ENCODE data around the gene TM9SF2. TPM values are rescaled to one million over a fixed set of nuclear protein-coding genes. Genes with fewer than 3 reads are reported as not detected.

TM9SF2 gene
- total and polyA plus RNA-seq, 2 of the 4 experiments (the other 2 are of a cell fraction) = 46.1 to 85.5 TPM

- Histone ChIP-seq H2BK20ac (ENCODE audit: low read depth, low read length) (no peak overlapping the region), H2AK5ac (ENCODE audit: low read depth, low read length) (no peak overlapping the region), H4K8ac (ENCODE audit: low read depth in 2 of 2, low read length in 2 of 2) (no peak overlapping the region), H3K56ac (ENCODE audit: extremely low read depth, insufficient read depth, low read length) (no peak overlapping the region), H3K4me1 (ENCODE audit: control insufficient read depth, insufficient read depth, low read length) (no peaks in the 10 kb centered on the region), H2AFZ (replicated peaks; ENCODE audit: low read length, poor library complexity) (no peak overlapping the region), H3K4ac (ENCODE audit: low read depth, low read length) (no peak overlapping the region), H4K5ac (ENCODE audit: low read depth, low read length) (no peak overlapping the region), H2BK5ac (ENCODE audit: low read depth, low read length, poor library complexity, severe bottlenecking) (no peak overlapping the region), H3K9me3 (ENCODE audit: control insufficient read depth, insufficient read depth, low read length) (no peaks in the 10 kb centered on the region), H2BK15ac (ENCODE audit: low read depth, low read length) (no peak overlapping the region), H3K27me3 (ENCODE audit: control insufficient read depth, insufficient read depth, low read length) (peaks cover 3% of the 10 kb centered on the region; the same call in 1 of the 2 replicates), H4K20me1 (ENCODE audit: insufficient read depth, low read length) (no peaks in the 10 kb centered on the region), H3K9me1 (ENCODE audit: insufficient read depth, low read length) (no peaks in the 10 kb centered on the region), H3K27ac (ENCODE audit: insufficient read depth, low read length) (no peak overlapping the region), H3K14ac (replicated peaks; ENCODE audit: low read depth, low read length) (no peak overlapping the region), H4K91ac (ENCODE audit: insufficient read depth, low read depth, low read length) (no peak overlapping the region), H2AK9ac (replicated peaks; ENCODE audit: low read depth, low read length, poor library complexity) (no peak overlapping the region), H3K18ac (ENCODE audit: low read depth, low read length) (no peak overlapping the region), H3K36me3 (ENCODE audit: control insufficient read depth, insufficient read depth, low read length) (no peaks in the 10 kb centered on the region), H3K23ac (ENCODE audit: low read depth, low read length) (no peak overlapping the region), H3K79me1 (ENCODE audit: low read depth in 1 of 2, low read length in 2 of 2) (no peaks in the 10 kb centered on the region), H3K9ac (ENCODE audit: low read depth, low read length) (no peak overlapping the region), H2BK120ac (ENCODE audit: low read depth, low read length) (no peak overlapping the region), H3K4me2 (ENCODE audit: low read depth, low read length) (no peak overlapping the region), H3K4me3 (ENCODE audit: insufficient read depth, low read depth, low read length) (no peak overlapping the region)
- ATAC-seq (ENCODE audit: low read depth) = peak; percentile 64
- in situ Hi-C loops (cut with MboI; ENCODE audit: low sequenced_read_pairs) = no loop called here
- no TSS peak for BruUV-seq (replicated peaks)
- no peak for DNase-seq
- TF ChIP-seq RAD21 (IDR thresholded peaks at IDR 0.05; ENCODE audit: low read length) = no peak
- TF ChIP-seq SMC3 (IDR thresholded peaks at IDR 0.05; ENCODE audit: low read depth, low read length) = no peak
- no peak for TF ChIP-seq BHLHE40 (IDR thresholded peaks at IDR 0.05; ENCODE audit: low read depth, low read length)
- peak; percentile 69 for TF ChIP-seq CEBPB (IDR thresholded peaks at IDR 0.05; ENCODE audit: low read depth, low read length)
- TF ChIP-seq MAZ (IDR thresholded peaks at IDR 0.05; ENCODE audit: borderline replicate concordance, low read depth, low read length) = no peak
- TF ChIP-seq POLR2A (IDR thresholded peaks at IDR 0.05; ENCODE audit: low read depth, low read length) = no peak
- TF ChIP-seq CTCF (conservative IDR thresholded peaks at IDR 0.05; ENCODE audit: low read depth, low read length) = 0 out of 2 replicates have a peak, but pooled peaks have one; percentile 15
- TF ChIP-seq USF2 (IDR thresholded peaks at IDR 0.05; ENCODE audit: low read depth, low read length) = no peak
- TF ChIP-seq MXI1 (IDR thresholded peaks at IDR 0.05; ENCODE audit: borderline replicate concordance, low read depth, low read length) = no peak
- intact Hi-C loops (cut with micrococcal nuclease) = no loop called here
- 74% methylated on average over 3 of the region's 10 CpGs; no CpG with 5 or more reads in 1 of the 2 experiments for WGBS, 2 experiments (ENCODE audit: extremely low coverage in 2 of 2, insufficient read length in 1 of 2)
- POLR2A ChIA-PET (ENCODE audit: unreplicated experiment) = interaction anchor here (0.6 kb wide), 1 partner anchor 134 kb away, joined by 6 read pairs; no protein-coding TSS in a partner anchor
- CTCF ChIA-PET = interaction anchor here (0.9 kb wide), 1 partner anchor 9 kb away, joined by 3 read pairs; no protein-coding TSS in a partner anchor
- dilution Hi-C loops (cut with HindIII; ENCODE audit: low sequenced_read_pairs, unreplicated experiment) = no loop called here
Observed at GRCh38 chr13:99577934-99578917, 77.0 kb downstream of the TM9SF2 start.
